ENCODE results near the gene TRAPPC10.

DNA sequence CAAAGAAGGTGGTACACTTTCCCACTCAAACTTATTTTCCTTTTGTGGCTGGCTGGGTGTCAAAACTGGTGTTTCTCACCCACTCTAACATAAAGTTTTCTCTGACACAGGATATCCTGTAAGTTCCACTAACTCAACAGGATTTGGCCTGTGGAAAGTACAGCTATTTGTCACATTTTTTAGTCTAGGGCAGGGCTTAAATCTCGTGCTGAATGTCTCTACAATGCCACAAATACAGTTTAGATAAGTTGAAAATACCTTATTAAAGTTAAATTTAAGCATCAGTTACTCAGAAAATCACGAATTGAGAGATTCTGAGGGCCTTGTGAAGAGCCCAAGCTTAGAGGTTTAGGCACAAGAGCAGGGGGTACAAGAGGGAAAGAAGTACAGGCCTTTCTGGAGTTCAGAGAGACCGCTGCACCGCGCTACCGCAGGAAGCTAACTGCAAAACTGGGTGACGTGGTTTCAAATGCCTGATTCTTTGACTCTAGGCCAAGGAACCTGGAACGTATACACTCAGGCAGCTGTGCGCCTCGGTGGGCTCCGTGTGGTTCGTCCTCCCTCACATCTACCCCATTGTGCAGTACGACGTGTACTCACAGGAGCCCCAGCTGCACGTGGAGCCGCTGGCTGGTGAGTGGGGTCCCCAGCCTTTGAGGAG is 71.7 kb downstream of the TRAPPC10 start:
- TF ChIP-seq, protein P1, sequence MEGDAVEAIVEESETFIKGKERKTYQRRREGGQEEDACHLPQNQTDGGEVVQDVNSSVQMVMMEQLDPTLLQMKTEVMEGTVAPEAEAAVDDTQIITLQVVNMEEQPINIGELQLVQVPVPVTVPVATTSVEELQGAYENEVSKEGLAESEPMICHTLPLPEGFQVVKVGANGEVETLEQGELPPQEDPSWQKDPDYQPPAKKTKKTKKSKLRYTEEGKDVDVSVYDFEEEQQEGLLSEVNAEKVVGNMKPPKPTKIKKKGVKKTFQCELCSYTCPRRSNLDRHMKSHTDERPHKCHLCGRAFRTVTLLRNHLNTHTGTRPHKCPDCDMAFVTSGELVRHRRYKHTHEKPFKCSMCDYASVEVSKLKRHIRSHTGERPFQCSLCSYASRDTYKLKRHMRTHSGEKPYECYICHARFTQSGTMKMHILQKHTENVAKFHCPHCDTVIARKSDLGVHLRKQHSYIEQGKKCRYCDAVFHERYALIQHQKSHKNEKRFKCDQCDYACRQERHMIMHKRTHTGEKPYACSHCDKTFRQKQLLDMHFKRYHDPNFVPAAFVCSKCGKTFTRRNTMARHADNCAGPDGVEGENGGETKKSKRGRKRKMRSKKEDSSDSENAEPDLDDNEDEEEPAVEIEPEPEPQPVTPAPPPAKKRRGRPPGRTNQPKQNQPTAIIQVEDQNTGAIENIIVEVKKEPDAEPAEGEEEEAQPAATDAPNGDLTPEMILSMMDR (IDR thresholded peaks at IDR 0.05; ENCODE audit: low read depth, low read length, poor library complexity, severe bottlenecking): no peak
- no peak for TF ChIP-seq EZH2phosphoT487 (IDR thresholded peaks at IDR 0.05; ENCODE audit: borderline replicate concordance, low read length)
